Sciatic nerve (tissue), 2 donors: Measurements from ENCODE around the gene FXYD2. TPM values are rescaled to one million over a fixed set of nuclear protein-coding genes. Genes with fewer than 3 reads are reported as not detected.
"Not testable (repeated sequence)": the region's sequence is repeated elsewhere in the genome, so short reads cannot be mapped to it uniquely, and the experiment has no call there.

Experiments used
- ATAC-seq: fragments of 200-7000 bp; cut with Tn5 transposase; one replicate; pipeline ENCODE4 v1.9.1; 2020; ENCODE audit warnings: mild to moderate bottlenecking, moderate library complexity
- DNase-seq: peaks from one replicate; pipeline ENCODE4 v3.0.0-alpha.2; 2020; ENCODE audit warnings: low spot score
- intact Hi-C: fragments of 100-400 bp; cut with DNase I; formaldehyde crosslinking; loops from one replicate; pipeline ENCODE4 v1.14.2; 2022
- total RNA-seq: library from RNA; stranded (reverse); fragmentation: NEBNext Ultra II Directional; extraction: Animal tissue kit (Norgen Biotek cat#: 25700); gene quantifications from one replicate; pipeline ENCODE4 v1.2.1, GENCODE V29; 2021
- donor health status: DM: no; HTN: no; CAD: no.
- donor health status: DM: no; HTN: no; CAD: no.

The FXYD2 gene
- total RNA-seq, 1 donor from 2014 or later = 6.6 TPM

- intact Hi-C loops, ATAC-seq, DNase-seq: not testable (repeated sequence)
Measured at GRCh38 chr11:117810056-117810451, 14.5 kb downstream of the FXYD2 start.

DNA sequence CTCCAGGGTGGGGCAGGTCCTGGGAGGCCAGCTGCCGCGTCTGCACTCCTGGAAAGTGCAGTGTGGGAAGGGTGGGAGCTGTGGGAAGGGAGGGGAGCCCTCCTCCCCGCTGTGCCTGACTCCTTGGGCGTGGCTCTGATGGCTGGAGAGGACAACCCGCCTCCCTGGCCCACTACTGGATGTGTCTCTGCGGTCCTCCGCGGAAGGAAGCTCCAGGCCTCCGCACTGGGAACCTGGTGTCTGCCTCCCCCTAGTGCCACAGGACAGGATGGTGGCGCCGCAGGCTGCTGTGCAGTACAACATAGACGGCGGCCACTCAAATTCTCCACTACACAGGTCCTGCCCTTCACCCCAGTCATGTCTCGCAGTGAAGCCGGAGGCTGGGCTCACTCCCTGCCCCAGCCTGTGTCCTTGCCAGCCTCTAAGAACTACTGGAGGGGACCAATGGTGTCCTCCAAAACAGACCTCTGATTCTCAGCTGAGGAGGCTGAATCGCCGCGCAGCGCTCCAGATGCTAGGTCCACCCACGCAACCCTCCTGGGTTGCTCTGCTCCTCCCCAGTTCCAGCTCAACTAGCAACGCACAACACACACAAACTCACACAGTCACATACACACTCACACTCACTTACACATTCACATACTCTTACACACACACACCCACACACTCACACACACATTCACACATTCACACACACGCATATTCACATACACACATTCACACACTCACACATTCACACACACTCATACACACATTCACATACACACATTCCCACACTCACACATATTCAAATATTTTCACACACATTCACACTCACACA, 15.1 kb downstream of the FXYD2 start:
- intact Hi-C loops = no loop called here
- peak; percentile 96 for ATAC-seq
- peak; percentile 79 for DNase-seq

GRCh38 chr11:117808784-117809183, 15.8 kb downstream of the FXYD2 start:
- intact Hi-C loops = no loop called here
- DNase-seq (no peak), ATAC-seq (peak; percentile 66)

DNA sequence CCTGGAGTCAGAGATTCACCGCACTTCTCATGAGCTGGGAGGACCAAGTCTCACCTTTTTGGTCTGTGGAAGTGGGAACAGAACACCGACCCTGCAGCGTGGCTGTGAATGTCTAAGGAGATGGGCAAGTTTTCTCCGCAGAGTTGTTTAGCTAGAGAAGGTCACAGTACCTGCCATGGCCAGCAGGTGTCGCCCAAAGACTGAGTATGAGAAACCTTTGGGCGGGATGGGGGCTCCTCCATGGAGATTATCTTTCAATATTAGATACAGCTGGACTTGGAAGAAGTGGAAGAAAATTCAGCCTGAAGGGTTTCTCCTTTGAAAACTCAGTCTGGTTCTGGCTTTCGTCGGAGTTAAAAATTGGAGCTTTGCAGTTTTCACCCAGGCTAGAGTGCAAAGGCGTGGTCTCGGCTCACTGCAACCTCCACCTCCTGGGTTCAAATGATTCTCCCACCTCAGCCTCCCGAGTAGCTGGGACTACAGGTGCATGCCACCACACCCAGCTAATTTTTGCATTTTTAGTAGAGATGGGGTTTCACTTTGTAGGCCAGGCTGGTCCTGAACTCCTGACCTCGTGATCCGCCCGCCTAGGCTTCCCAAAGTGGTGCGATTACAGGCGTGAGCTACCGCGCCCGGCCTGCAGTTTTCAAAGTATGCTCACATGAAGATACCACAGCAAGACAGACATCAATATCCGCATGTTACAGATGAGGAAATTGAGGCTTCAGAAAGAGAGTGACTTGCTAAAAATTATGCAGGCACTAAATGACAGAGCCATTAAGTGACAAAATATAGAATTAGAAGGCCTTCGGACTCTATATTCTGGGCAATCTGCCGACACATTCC, 16.8 kb downstream of the FXYD2 start:
- ATAC-seq (peak; percentile 56), DNase-seq (peak; percentile 90)
- intact Hi-C loops = no loop called here

GRCh38 chr11:117806846-117807245, 17.7 kb downstream of the FXYD2 start:
- no peak for ATAC-seq
- intact Hi-C loops = no loop called here
- no peak for DNase-seq

- no peak for DNase-seq
- no peak for ATAC-seq
- intact Hi-C loops = no loop called here
Measured at GRCh38 chr11:117805045-117805444, 19.5 kb downstream of the FXYD2 start.

DNA sequence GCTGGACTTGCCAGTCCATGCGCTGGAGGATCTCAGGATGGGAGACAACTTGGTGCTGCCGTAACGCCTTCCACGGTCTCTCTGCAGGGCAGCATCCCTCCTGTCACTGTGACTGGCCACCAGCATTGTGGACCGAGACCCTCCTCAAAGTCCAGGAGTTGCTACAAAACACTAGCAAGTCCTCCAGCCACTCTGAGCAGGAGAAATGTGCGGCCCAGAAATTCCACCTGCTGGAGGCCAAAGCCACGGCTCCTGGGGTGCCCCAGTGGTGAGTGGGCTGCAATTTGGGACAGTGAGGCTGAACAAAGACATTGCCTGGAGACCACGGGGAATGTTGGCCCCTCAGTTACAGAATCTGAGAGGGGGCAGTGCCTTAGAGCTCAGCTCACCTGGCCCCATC, 20.6 kb downstream of the FXYD2 start:
- no peak for DNase-seq
- ATAC-seq = no peak
- intact Hi-C loops = no loop called here

- ATAC-seq (no peak), DNase-seq (no peak)
- intact Hi-C loops = no loop called here
Measured at GRCh38 chr11:117799634-117800033, 24.9 kb downstream of the FXYD2 start.

GRCh38 chr11:117796872-117797529, 27.5 kb downstream of the FXYD2 start, which contains the start of gene DSCAML1:
Gene DSCAML1 (minus strand): TSS chr11:117797216. CDS start chr11:117797079, 137 bp downstream.
- intact Hi-C loops = no loop called here
- DNase-seq (no peak), ATAC-seq (no peak)

- ATAC-seq (no peak), DNase-seq (no peak)
- intact Hi-C loops = no loop called here
Measured at GRCh38 chr11:117796456-117796871, 28.1 kb downstream of the FXYD2 start.

DNA sequence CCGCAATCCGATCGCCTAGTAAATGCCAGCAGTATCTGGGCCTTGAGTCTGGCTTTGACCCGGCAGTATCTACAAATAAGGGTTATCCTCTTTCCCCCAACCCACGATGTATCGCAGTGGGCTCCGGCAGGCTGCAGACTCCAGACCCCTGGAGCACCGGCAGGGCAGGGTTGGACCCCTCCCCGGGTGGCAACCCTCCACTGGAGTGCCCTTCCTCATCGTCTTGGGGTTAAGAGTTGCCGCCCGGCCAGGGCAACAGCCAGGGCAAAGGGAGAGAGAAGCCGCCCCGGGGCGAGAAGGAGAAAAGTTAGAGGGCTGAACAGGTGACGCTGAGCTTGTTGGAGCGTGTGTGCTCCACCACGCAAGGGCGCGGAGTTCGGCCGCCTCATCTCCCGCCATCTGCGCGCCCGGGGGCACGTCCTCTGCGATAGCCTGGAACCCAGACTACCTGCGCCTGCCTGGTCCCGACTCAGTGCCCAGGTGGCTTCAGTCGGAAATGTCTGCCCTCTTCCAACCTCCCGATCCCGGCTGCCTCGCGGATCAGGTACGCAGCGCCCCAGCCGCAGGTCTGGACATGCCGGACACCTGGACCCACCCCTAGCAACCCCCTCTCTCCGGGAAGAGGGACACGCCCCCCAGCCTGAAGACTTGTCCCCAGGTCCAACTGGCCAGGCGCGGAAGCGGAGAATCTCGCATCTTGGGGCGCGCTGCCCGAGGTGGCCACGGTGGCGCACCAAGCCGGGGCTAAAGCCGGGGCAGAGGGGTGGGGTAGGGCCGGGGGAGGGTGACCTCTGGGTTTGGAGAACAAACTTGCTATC, 28.7 kb downstream of the FXYD2 start:
- DNase-seq (no peak), ATAC-seq (no peak)
- intact Hi-C loops = no loop called here

- intact Hi-C loops = no loop called here
- no peak for DNase-seq
- ATAC-seq = no peak
Measured at GRCh38 chr11:117794772-117795629, 29.5 kb downstream of the FXYD2 start.

GRCh38 chr11:117794135-117794534, 30.4 kb downstream of the FXYD2 start:
- no peak for ATAC-seq
- DNase-seq = no peak
- intact Hi-C loops = no loop called here

GRCh38 chr11:117793583-117793982, 31.0 kb downstream of the FXYD2 start:
- intact Hi-C loops = no loop called here
- no peak for DNase-seq
- no peak for ATAC-seq

DNA sequence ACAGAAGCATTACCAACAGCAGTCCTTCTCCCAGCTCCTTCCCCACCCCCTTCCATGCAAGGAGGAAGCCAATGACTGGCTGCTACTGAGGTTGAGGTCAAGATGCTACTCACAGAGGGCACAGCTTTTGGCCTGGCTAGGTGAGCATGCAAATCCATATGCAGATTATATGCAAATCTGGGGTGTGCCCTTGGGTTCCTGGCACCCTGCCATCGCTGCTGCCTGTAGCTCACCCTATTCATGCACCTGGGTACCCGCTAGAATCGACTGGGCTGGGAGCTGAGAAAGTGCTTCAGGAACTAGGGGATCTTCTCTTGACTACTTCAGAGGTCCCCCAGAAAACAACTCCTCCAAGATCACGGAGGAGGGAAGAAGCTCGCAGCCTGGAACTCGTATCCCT, 31.6 kb downstream of the FXYD2 start:
- no peak for ATAC-seq
- DNase-seq = no peak
- intact Hi-C loops = no loop called here

GRCh38 chr11:117792241-117792640, 32.3 kb downstream of the FXYD2 start:
- intact Hi-C loops = no loop called here
- DNase-seq = no peak
- no peak for ATAC-seq

DNA sequence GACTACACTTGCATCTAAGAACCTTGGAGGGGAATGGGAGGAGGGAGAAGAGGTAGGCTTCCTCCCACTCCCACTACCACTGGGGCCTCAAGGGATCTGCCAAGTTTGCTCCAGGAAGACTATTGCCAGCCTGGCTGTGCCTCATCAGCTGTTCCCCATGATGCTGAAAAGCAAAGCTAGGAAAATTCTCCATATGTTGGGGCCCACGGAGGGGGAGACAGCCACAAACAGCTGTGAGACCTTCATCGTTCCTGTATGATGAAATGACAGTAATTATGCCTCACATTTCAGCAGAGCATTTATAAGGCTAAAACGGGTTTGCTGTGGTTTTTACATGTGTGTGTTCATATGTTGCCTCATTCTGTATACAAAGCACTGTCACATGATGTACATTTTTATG, 34.3 kb downstream of the FXYD2 start:
- ATAC-seq (no peak), DNase-seq (no peak)
- intact Hi-C loops = no loop called here

GRCh38 chr11:117789241-117789640, 35.3 kb downstream of the FXYD2 start:
- no peak for DNase-seq
- ATAC-seq = no peak
- intact Hi-C loops = no loop called here
